Measurements from ENCODE around the gene SYT2. TPM values are rescaled to one million over a fixed set of nuclear protein-coding genes. Genes with fewer than 3 reads are reported as not detected.

SYT2 gene
- total and polyA plus RNA-seq, 3 donors from 2014 or later, result 2.0 to 7.2 (median 2.1) TPM

DNA sequence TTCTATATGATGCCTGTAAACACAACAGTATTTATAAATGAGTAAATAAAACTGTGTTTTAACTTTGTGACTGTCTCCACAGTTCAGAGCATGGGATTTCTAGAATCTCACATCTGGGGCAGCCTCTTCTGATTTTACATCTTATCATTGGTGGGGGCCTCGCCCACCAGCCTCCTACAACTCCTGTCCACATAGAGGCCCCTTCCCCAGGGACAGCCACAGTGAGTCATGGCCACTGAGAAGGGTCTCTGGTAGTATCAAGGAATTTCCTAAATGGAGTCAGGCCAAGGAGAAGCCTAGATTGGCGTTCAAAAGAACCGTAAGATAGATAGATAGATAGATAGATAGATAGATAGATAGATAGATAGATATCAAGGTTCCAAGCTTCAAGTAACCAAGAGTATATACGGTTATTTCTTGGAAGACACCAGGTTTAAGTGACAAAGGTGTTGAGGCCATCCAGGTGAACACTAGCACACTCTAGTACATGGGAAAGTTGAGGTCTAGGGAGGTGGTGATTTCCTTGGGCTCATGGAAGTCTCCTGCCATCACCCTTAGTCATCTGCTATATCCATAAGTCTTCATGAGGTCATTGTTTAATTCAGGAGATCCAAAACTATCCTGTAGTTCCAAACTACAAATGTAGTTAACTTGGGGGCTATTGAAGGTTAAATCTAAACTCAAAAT lies 121.6 kb downstream of the SYT2 start:
- no peaks in the 10 kb centered on the region for H3K36me3 ChIP-seq (ENCODE audit: low read depth, missing control alignments)
- no peaks in the 10 kb centered on the region for H3K9me3 ChIP-seq
- TF ChIP-seq POLR2A (IDR thresholded peaks at IDR 0.05), result no peak
- TF ChIP-seq, protein P1, sequence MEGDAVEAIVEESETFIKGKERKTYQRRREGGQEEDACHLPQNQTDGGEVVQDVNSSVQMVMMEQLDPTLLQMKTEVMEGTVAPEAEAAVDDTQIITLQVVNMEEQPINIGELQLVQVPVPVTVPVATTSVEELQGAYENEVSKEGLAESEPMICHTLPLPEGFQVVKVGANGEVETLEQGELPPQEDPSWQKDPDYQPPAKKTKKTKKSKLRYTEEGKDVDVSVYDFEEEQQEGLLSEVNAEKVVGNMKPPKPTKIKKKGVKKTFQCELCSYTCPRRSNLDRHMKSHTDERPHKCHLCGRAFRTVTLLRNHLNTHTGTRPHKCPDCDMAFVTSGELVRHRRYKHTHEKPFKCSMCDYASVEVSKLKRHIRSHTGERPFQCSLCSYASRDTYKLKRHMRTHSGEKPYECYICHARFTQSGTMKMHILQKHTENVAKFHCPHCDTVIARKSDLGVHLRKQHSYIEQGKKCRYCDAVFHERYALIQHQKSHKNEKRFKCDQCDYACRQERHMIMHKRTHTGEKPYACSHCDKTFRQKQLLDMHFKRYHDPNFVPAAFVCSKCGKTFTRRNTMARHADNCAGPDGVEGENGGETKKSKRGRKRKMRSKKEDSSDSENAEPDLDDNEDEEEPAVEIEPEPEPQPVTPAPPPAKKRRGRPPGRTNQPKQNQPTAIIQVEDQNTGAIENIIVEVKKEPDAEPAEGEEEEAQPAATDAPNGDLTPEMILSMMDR (IDR thresholded peaks at IDR 0.05), result no peak
- DNase-seq, result no peak
- intact Hi-C loops (cut with DNase I; ENCODE audit: low total_unique reads), result no loop called here
- no peak overlapping the region for H3K4me3 ChIP-seq
- peaks cover 20% of the 10 kb centered on the region for H3K4me1 ChIP-seq
- 85 to 89% methylated on average over 4 of the region's 4 CpGs for WGBS, 2 donors
- H3K27ac ChIP-seq, result peak overlapping the region in 1 of 2 donors; percentile 44
- no peaks in the 10 kb centered on the region for H3K27me3 ChIP-seq

DNA sequence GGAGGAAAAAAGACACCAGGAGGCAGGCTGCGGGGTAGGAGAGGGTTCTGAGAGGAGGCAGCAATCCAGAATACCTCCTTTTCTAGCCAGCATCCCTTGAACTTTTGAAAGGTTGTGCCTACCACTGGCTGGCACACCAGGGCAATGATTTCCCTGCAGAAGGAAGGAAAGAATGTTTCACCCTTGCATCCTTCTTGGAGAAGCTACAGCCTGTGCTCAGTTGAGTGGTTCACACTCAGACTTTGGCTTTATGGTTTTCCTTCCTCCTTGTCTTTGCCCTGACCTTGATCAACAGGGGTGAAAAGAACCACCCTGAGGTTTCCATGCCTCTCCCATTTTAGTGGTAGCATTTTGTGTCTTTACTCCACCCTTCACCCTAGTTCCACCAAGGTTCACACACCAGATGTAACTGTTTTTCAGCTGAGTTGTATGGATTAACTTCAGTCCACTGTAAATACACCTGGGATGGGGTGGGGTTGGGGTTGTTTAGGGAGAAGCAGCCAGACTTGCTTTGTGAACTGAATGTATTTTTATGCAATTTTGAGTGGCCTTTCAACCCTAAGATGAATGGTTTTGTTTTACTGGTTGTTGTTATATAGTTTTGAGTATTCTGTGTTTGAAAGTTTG lies 122.3 kb downstream of the SYT2 start:
- TF ChIP-seq, protein P1 (IDR thresholded peaks at IDR 0.05), result no peak
- TF ChIP-seq POLR2A (IDR thresholded peaks at IDR 0.05), result no peak
- Histone ChIP-seq H3K27me3 (no peaks in the 10 kb centered on the region), H3K4me1 (peaks cover 20% of the 10 kb centered on the region), H3K9me3 (no peaks in the 10 kb centered on the region), H3K36me3 (ENCODE audit: low read depth, missing control alignments) (no peaks in the 10 kb centered on the region), H3K4me3 (no peak overlapping the region), H3K27ac (peak overlapping the region in 1 of 2 donors; percentile 54)
- intact Hi-C loops (cut with DNase I; ENCODE audit: low total_unique reads), result no loop called here
- 13 to 37% methylated on average over 1 of the region's 1 CpG for WGBS, 2 donors
- no peak for DNase-seq

DNA sequence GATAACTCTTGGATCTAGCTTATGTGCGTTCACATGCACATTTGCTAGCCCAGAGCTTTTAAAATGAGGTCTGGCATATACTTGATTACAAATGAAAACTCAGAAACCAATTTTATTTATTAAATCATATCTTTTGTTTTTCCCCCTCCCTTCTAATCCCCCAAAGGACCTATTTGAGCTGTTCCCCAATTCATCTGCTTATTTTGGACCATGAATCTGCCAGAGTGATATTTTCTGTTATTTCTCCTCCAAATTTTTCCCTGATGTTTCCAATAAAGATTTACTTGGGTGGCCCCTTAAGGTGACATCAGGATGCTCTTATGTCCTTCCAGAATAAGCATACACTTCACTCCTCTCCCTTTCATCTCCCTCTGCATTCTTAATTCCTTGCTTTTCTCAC lies 123.4 kb downstream of the SYT2 start:
- Histone ChIP-seq H3K9me3 (no peaks in the 10 kb centered on the region), H3K27me3 (no peaks in the 10 kb centered on the region), H3K36me3 (ENCODE audit: low read depth, missing control alignments) (no peaks in the 10 kb centered on the region), H3K4me1 (peaks cover 20% of the 10 kb centered on the region), H3K4me3 (no peak overlapping the region), H3K27ac (peak overlapping the region in 1 of 2 donors; percentile 54)
- DNase-seq, result no peak
- intact Hi-C loops (cut with DNase I; ENCODE audit: low total_unique reads), result no loop called here
- WGBS, 2 donors, result 59 to 75% methylated on average over 1 of the region's 1 CpG
- TF ChIP-seq, protein P1 (IDR thresholded peaks at IDR 0.05), result no peak
- TF ChIP-seq POLR2A (IDR thresholded peaks at IDR 0.05), result no peak

DNA sequence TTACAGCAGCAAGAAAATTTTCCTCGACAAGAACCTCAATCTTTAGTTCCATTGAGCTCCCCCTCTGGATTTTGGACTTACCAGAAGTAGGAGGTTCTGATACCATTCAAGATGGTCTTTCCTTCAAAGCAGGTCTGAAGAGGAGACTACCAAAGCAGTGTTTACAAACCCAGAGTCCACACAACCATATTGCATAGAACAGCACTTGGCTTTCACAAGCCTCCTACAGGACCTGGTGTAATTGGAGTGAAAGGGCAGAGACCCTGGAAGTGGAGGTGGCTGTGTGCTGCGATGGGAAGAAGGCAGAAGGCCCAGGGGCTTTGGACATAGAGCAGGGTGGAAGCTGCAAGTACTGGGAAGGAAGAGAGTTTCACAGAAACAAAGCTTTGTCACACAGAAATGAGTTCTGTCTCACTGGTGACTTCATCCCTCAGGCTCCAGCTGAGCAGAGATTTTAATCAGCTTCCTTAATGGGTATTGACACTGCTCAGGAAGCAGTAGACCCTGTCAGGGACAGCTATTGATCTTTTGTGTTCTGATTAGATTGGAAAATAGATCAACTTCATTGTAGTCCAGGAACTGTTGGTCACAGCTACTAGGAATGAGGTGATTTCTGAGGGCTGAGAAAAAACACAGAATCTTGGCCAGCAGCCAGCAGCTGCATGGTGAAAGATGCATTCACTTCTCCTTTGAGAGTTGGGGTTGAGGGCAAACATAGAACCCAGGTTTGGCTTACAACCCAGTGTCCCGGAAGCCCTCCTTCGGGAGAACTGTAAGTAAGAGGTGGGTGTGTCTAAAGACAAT lies 124.0 kb downstream of the SYT2 start:
- DNase-seq, result peak; percentile 45
- Histone ChIP-seq H3K36me3 (ENCODE audit: low read depth, missing control alignments) (no peaks in the 10 kb centered on the region), H3K4me3 (no peak overlapping the region), H3K9me3 (no peaks in the 10 kb centered on the region), H3K4me1 (peaks cover 20% of the 10 kb centered on the region), H3K27me3 (no peaks in the 10 kb centered on the region), H3K27ac (peak overlapping the region; percentile 0 to 50)
- intact Hi-C loops (cut with DNase I; ENCODE audit: low total_unique reads), result no loop called here
- WGBS, 2 donors, result 35 to 59% methylated on average over 4 of the region's 4 CpGs
- TF ChIP-seq, protein P1 (IDR thresholded peaks at IDR 0.05), result no peak
- TF ChIP-seq POLR2A (IDR thresholded peaks at IDR 0.05), result no peak
